GM21717 (cell line): ENCODE measurements around the gene LAMA2.

Source experiments
- ATAC-seq: cut with Tn5 transposase; IDR thresholded peaks from one replicate; pipeline ENCODE4 v1.9.1; 2021; ENCODE audit warnings: mild to moderate bottlenecking, moderate library complexity; ENCODE audit not compliant: unreplicated experiment

LAMA2 gene

GRCh38 chr6:129252377-129253071, 369.6 kb downstream of the LAMA2 start:
- ATAC-seq = no peak

- ATAC-seq = no peak
These were observed 370.3 kb downstream of the LAMA2 start for GRCh38 chr6:129253242-129253641.

- no peak for ATAC-seq
These were observed 370.8 kb downstream of the LAMA2 start for GRCh38 chr6:129253727-129254126.

- ATAC-seq = no peak
These were observed 374.3 kb downstream of the LAMA2 start for GRCh38 chr6:129257196-129257595.

- no peak for ATAC-seq
These were observed 379.7 kb downstream of the LAMA2 start for GRCh38 chr6:129262661-129263060.

- no peak for ATAC-seq
These were observed 380.2 kb downstream of the LAMA2 start for GRCh38 chr6:129263176-129263575.

- no peak for ATAC-seq
These were observed 381.6 kb downstream of the LAMA2 start for GRCh38 chr6:129264480-129265045.

- no peak for ATAC-seq
These were observed 384.1 kb downstream of the LAMA2 start for GRCh38 chr6:129267028-129267427.

- ATAC-seq = no peak
These were observed 386.1 kb downstream of the LAMA2 start for GRCh38 chr6:129269076-129269475.

- ATAC-seq = no peak
These were observed 387.0 kb downstream of the LAMA2 start for GRCh38 chr6:129269891-129270290.

- ATAC-seq = no peak
These were observed 387.5 kb downstream of the LAMA2 start for GRCh38 chr6:129270450-129270849.

- no peak for ATAC-seq
These were observed 390.2 kb downstream of the LAMA2 start for GRCh38 chr6:129273161-129273560.

GRCh38 chr6:129276461-129276860, 393.5 kb downstream of the LAMA2 start:
- no peak for ATAC-seq

- ATAC-seq = no peak
These were observed 394.0 kb downstream of the LAMA2 start for GRCh38 chr6:129276986-129277385.

- ATAC-seq = no peak
These were observed 396.7 kb downstream of the LAMA2 start for GRCh38 chr6:129279343-129280292.

GRCh38 chr6:129280293-129280644, 397.3 kb downstream of the LAMA2 start:
- no peak for ATAC-seq

GRCh38 chr6:129280749-129281148, 397.8 kb downstream of the LAMA2 start:
- ATAC-seq = no peak

- no peak for ATAC-seq
These were observed 398.3 kb downstream of the LAMA2 start for GRCh38 chr6:129281168-129281796.

- no peak for ATAC-seq
These were observed 399.1 kb downstream of the LAMA2 start for GRCh38 chr6:129282019-129282418.

GRCh38 chr6:129284225-129284624, 401.3 kb downstream of the LAMA2 start:
- no peak for ATAC-seq
